ENCODE results near the gene TAS2R42. TPM values are rescaled to one million over a fixed set of nuclear protein-coding genes. Genes with fewer than 3 reads are reported as not detected.

The TAS2R42 gene
- total and polyA plus RNA-seq, 10 donors, result not detected

DNA sequence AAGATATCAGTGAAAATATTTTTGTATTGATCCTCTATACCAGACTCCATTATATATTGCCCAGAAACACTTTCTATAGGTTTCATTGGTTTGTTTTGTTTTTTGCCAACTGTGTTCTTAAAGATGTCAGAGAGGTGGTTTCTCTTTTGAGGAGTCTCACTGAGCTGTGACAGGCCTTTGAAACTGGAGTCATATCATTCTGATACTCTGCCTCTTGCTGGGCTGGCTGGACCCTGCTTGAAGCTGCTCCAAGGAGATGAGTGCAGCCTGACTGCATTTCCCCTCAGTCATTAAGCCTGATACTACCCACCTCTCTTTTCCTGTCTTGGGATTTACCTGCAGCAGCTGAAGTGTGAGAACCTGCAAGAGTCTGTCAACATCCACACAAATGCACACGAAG lies 35.9 kb downstream of the TAS2R42 start:
- intact Hi-C loops (cut with DNase I; ENCODE audit: low total_unique reads), result no loop called here
- Histone ChIP-seq H3K4me1 (no peaks in the 10 kb centered on the region), H3K9me3 (peaks cover 0 to 23% (median 7%) of the 10 kb centered on the region in 8 donors), H3K4me3 (no peak overlapping the region), H3K27me3 (replicated peaks in 1 of 7) (no peaks in the 10 kb centered on the region), H3K36me3 (peaks cover 0 to 7% (median 0%) of the 10 kb centered on the region in 6 donors), H3K27ac (no peak overlapping the region)
- no peak for TF ChIP-seq POLR2AphosphoS5 (IDR thresholded peaks at IDR 0.05)
- TF ChIP-seq POLR2A (IDR thresholded peaks at IDR 0.05), result no peak
- TF ChIP-seq, protein P1, sequence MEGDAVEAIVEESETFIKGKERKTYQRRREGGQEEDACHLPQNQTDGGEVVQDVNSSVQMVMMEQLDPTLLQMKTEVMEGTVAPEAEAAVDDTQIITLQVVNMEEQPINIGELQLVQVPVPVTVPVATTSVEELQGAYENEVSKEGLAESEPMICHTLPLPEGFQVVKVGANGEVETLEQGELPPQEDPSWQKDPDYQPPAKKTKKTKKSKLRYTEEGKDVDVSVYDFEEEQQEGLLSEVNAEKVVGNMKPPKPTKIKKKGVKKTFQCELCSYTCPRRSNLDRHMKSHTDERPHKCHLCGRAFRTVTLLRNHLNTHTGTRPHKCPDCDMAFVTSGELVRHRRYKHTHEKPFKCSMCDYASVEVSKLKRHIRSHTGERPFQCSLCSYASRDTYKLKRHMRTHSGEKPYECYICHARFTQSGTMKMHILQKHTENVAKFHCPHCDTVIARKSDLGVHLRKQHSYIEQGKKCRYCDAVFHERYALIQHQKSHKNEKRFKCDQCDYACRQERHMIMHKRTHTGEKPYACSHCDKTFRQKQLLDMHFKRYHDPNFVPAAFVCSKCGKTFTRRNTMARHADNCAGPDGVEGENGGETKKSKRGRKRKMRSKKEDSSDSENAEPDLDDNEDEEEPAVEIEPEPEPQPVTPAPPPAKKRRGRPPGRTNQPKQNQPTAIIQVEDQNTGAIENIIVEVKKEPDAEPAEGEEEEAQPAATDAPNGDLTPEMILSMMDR (IDR thresholded peaks at IDR 0.05 in 8 of 11, conservative IDR thresholded peaks at IDR 0.05 in 3 of 11), result no peak
- WGBS, 5 donors, result 51 to 70% (median 68%) methylated on average over 1 of the region's 1 CpG
- no peak for DNase-seq

DNA sequence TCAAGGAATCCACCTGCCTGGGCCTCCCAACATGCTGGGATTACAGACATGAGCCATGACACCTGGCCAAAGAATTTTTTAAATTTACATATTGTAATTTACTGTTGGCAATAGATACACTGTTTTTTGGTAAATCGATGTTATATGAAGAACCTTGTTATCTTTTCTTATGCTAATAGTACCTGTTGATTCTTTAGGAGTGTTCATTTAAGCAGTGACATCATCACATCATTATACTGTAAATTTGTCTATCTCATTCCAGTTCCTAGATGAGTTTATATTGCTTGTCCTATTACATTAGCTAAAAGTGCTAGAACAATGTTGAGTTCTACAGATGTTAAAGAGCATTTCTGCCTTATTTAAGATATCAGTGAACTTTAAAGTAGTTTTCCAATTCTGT lies 39.3 kb downstream of the TAS2R42 start:
- peaks cover 0 to 31% (median 24%) of the 10 kb centered on the region in 8 donors for H3K9me3 ChIP-seq
- no peaks in the 10 kb centered on the region for H3K4me1 ChIP-seq
- H3K4me3 ChIP-seq, result no peak overlapping the region
- no peak overlapping the region for H3K27ac ChIP-seq
- TF ChIP-seq POLR2AphosphoS5 (IDR thresholded peaks at IDR 0.05) (no peak), POLR2A (IDR thresholded peaks at IDR 0.05) (no peak)
- TF ChIP-seq, protein P1 (IDR thresholded peaks at IDR 0.05 in 8 of 11, conservative IDR thresholded peaks at IDR 0.05 in 3 of 11), result no peak
- intact Hi-C loops (cut with DNase I; ENCODE audit: low total_unique reads), result no loop called here
- 95 to 100% (median 97%) methylated on average over 1 of the region's 1 CpG for WGBS, 5 donors
- peaks cover 0 to 25% (median 0%) of the 10 kb centered on the region in 6 donors for H3K36me3 ChIP-seq
- no peaks in the 10 kb centered on the region for H3K27me3 ChIP-seq (replicated peaks in 1 of 7)
- DNase-seq, result no peak

DNA sequence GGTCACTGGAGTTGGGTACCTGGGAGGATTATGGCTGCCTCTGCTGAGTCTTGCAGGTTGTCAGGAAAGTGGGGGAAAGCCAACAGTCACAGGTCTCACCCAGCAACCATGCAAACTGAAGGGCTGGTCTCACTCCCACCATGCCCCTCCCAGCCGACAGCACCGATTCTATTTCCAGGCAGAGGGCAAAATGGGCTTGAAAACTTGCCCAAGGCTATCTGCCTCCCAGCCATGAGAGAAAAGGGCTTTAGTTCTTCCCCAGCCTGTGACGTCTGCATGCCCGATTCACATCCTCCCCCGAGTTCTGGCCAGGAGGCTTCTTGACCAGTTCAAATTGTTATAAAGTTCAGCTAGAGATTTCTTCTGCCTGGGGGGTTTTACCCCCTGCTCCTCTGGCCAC lies 42.4 kb downstream of the TAS2R42 start:
- no peak for DNase-seq
- TF ChIP-seq, protein P1 (IDR thresholded peaks at IDR 0.05 in 8 of 11, conservative IDR thresholded peaks at IDR 0.05 in 3 of 11), result no peak
- TF ChIP-seq POLR2AphosphoS5 (IDR thresholded peaks at IDR 0.05) (no peak), POLR2A (IDR thresholded peaks at IDR 0.05) (no peak)
- intact Hi-C loops (cut with DNase I; ENCODE audit: low total_unique reads), result no loop called here
- 79 to 95% (median 92%) methylated on average over 5 of the region's 5 CpGs for WGBS, 5 donors
- no peaks in the 10 kb centered on the region for H3K27me3 ChIP-seq (replicated peaks in 1 of 7)
- no peak overlapping the region for H3K4me3 ChIP-seq
- H3K36me3 ChIP-seq, result peaks cover 0 to 25% (median 0%) of the 10 kb centered on the region in 6 donors
- no peak overlapping the region for H3K27ac ChIP-seq
- H3K4me1 ChIP-seq, result no peaks in the 10 kb centered on the region
- peaks cover 0 to 31% (median 24%) of the 10 kb centered on the region in 8 donors for H3K9me3 ChIP-seq

DNA sequence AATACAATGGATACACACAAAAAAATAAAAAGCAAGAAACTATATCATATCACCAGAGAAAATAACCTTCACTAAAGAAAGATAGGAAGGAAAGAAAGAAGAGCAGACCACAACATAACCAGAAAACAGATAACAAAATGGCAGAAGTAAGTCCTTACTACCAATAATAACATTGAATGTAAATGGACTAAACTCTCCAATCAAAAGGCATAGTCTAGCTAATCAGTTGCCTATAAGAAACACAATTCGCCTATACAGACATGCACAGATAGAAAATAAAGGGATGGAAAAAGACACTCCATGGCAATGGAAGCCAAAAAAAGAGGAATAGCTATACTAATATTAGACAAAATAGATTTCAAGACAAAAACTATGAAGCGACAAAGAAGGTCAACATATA lies 43.4 kb downstream of the TAS2R42 start:
- H3K9me3 ChIP-seq, result peaks cover 0 to 31% (median 24%) of the 10 kb centered on the region in 8 donors
- no peak for DNase-seq
- intact Hi-C loops (cut with DNase I; ENCODE audit: low total_unique reads), result no loop called here
- no peak overlapping the region for H3K27ac ChIP-seq
- H3K4me1 ChIP-seq, result no peaks in the 10 kb centered on the region
- no peak for TF ChIP-seq POLR2AphosphoS5 (IDR thresholded peaks at IDR 0.05)
- TF ChIP-seq, protein P1 (IDR thresholded peaks at IDR 0.05 in 8 of 11, conservative IDR thresholded peaks at IDR 0.05 in 3 of 11), result no peak
- no peak for TF ChIP-seq POLR2A (IDR thresholded peaks at IDR 0.05)
- H3K27me3 ChIP-seq (replicated peaks in 1 of 7), result no peaks in the 10 kb centered on the region
- H3K4me3 ChIP-seq, result no peak overlapping the region
- H3K36me3 ChIP-seq, result peaks cover 0 to 25% (median 0%) of the 10 kb centered on the region in 6 donors
- 50 to 96% (median 76%) methylated on average over 2 of the region's 2 CpGs for WGBS, 5 donors

Measured in spleen (tissue), 11 donors.